D721Med (cell line): ENCODE results near the gene SPATA18.
"Not testable (repeated sequence)": the region's sequence is repeated elsewhere in the genome, so short reads cannot be mapped to it uniquely, and the experiment has no call there.

Source experiments
- DNase-seq: peaks from one replicate; pipeline ENCODE4 v3.0.0; 2011; ENCODE audit warnings: low spot score; ENCODE audit not compliant: insufficient read length
- FAIRE-seq: peaks from 2 replicates; lab custom pipeline; 2011; peaks lifted over from hg19 to GRCh38; lab: Jason Lieb, UNC
- CTCF ChIP-seq: IDR thresholded peaks from 2 replicates; pipeline ENCODE4 v1.5.1; 2012; ENCODE audit warnings: mild to moderate bottlenecking, control low read depth; ENCODE audit not compliant: insufficient read depth; ENCODE audit errors: missing control alignments

SPATA18 gene

GRCh38 chr4:52071791-52072546, 20.9 kb downstream of the SPATA18 start:
- FAIRE-seq (no peak), DNase-seq (no peak)
- TF ChIP-seq CTCF, result no peak

- TF ChIP-seq CTCF, result no peak
- FAIRE-seq (no peak), DNase-seq (no peak)
Observed at GRCh38 chr4:52076731-52077130, 25.6 kb downstream of the SPATA18 start.

- FAIRE-seq, result no peak
- DNase-seq, result no peak
Observed at GRCh38 chr4:52079659-52080058, 28.6 kb downstream of the SPATA18 start.

GRCh38 chr4:52081216-52081615, 30.1 kb downstream of the SPATA18 start:
- FAIRE-seq (no peak), DNase-seq (no peak)
- TF ChIP-seq CTCF, result no peak

More at GRCh38 chr4:52079659-52080058, 28.6 kb downstream of the SPATA18 start:
- no peak for TF ChIP-seq CTCF

- not testable (repeated sequence) for FAIRE-seq, DNase-seq
Observed at GRCh38 chr4:52086425-52086824, 35.3 kb downstream of the SPATA18 start.

- FAIRE-seq, result no peak
- TF ChIP-seq CTCF, result no peak
- no peak for DNase-seq
Observed at GRCh38 chr4:52091801-52092200, 40.7 kb downstream of the SPATA18 start.

GRCh38 chr4:52093466-52093865, 42.4 kb downstream of the SPATA18 start:
- DNase-seq (no peak), FAIRE-seq (no peak)
- TF ChIP-seq CTCF, result no peak
